ENCODE data around the gene NFKBIZ.

GRCh38 chr3:101900736-101901135 is 51.4 kb downstream of the NFKBIZ start:
- no peak for TF ChIP-seq SUZ12 (IDR thresholded peaks at IDR 0.05; ENCODE audit: extremely low read depth, insufficient read depth, insufficient read length)
- TF ChIP-seq YY1 (IDR thresholded peaks at IDR 0.05; ENCODE audit: insufficient read depth, insufficient read length) = no peak

All from NT2/D1 (cell line).